SJCRH30 (cell line): ENCODE results near the gene MEDAG. TPM values are rescaled to one million over a fixed set of nuclear protein-coding genes. Genes with fewer than 3 reads are reported as not detected.
A peak's percentile ranks its signal among the peaks of the same experiment; 100 is the strongest.

Experiments used
- DNase-seq, 2 experiments: peaks; one replicate each; pipeline ENCODE4 v3.0.0-alpha.2; 2015 to 2020
- H3K27ac ChIP-seq: fragments of 250-450 bp; sonication (Bioruptor Pico); 2 replicates; pipeline ENCODE4 v1.5.1; 2020; ENCODE audit warnings: mild to moderate bottlenecking, moderate library complexity
- H3K27me3 ChIP-seq: fragments of 250-450 bp; sonication (Bioruptor Pico); 2 replicates; pipeline ENCODE4 v1.5.1; 2020; ENCODE audit warnings: mild to moderate bottlenecking, moderate library complexity
- H3K36me3 ChIP-seq: fragments of 250-450 bp; sonication (Bioruptor Pico); 2 replicates; pipeline ENCODE4 v1.5.1; 2020; ENCODE audit warnings: mild to moderate bottlenecking, moderate library complexity
- H3K4me1 ChIP-seq: fragments of 250-450 bp; sonication (Bioruptor Pico); 2 replicates; pipeline ENCODE4 v1.5.1; 2020; ENCODE audit warnings: mild to moderate bottlenecking, moderate library complexity
- H3K4me3 ChIP-seq: fragments of 250-450 bp; sonication (Bioruptor Pico); 2 replicates; pipeline ENCODE4 v1.5.1; 2020; ENCODE audit warnings: mild to moderate bottlenecking, moderate library complexity
- H3K9me3 ChIP-seq: fragments of 250-450 bp; sonication (Bioruptor Pico); replicated peaks from 2 replicates; pipeline ENCODE4 v1.5.1; 2020; ENCODE audit warnings: mild to moderate bottlenecking, moderate library complexity
- total RNA-seq: library from RNA; depleted of rRNA; stranded (reverse); fragments of >200 nt; shearing (Covaris generic); gene quantifications from 2 replicates; pipeline ENCODE4 v1.2.3, GENCODE V29; 2014; rRNA removed

Gene MEDAG
- total RNA-seq = 52.1 and 56.1 TPM in 2 replicates

DNA sequence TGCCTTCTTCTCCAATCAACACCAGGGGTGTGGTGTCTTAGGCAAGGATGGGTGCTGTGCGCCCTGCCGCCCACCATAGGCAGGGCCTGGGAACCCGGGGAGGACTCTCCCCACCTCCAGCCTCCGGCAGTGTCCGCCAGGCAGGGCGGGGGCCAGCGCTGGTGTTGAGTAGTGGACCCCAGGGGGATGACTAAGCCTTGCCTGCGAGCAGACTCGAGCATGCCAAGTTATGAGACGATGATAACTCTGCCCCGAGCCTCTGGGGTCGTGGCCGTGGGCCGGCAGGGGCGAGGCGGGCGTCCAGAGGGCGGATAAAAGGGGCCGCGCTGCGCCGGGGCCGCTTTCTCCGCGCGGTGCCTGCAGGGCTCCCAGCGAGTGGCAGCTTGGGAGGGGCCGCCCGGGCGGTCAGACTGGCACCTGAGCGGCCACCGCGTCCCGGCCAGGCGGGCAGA is at the start of gene MEDAG:
Gene MEDAG (plus strand): TSS at position 340 of the 452 bp plus-strand sequence. CDS start 245 bp downstream, outside the sequence.
- no peak for DNase-seq
- Histone ChIP-seq H3K27ac (no peak within 1 kb of the TSS; the same call in 1 of the 2 replicates), H3K4me3 (no peak within 1 kb of the TSS), H3K27me3 (no peaks in the 10 kb centered on the region), H3K9me3 (no peaks in the 10 kb centered on the region; the same call in 1 of the 2 replicates), H3K36me3 (peaks cover 17% of the 10 kb centered on the region), H3K4me1 (peaks cover 21% of the 10 kb centered on the region)

DNA sequence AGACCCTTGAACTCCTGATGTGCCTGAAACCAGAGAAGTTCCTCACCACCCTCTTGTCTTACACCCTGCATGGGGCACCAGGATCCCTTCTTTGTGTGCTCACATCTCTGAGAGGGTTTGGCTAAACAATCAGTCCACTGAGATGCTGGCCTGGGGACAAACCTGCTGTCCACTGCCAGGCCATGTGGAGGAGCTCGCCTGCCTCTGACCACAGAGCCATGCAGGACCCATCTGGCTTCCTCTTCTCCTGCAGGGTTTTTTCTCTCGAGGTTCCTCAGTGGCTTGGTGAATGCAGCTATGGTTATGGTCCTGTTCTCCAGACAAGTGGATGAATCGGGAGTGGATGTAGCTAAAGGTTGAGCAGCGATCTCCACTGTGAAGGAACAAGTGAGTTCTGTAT is 49.1 kb upstream of the MEDAG start:
- Histone ChIP-seq H3K27me3 (no peaks in the 10 kb centered on the region), H3K4me1 (peaks cover 34% of the 10 kb centered on the region), H3K9me3 (no peaks in the 10 kb centered on the region), H3K27ac (no peak overlapping the region), H3K36me3 (no peaks in the 10 kb centered on the region), H3K4me3 (no peak overlapping the region)
- no peak for DNase-seq

DNA sequence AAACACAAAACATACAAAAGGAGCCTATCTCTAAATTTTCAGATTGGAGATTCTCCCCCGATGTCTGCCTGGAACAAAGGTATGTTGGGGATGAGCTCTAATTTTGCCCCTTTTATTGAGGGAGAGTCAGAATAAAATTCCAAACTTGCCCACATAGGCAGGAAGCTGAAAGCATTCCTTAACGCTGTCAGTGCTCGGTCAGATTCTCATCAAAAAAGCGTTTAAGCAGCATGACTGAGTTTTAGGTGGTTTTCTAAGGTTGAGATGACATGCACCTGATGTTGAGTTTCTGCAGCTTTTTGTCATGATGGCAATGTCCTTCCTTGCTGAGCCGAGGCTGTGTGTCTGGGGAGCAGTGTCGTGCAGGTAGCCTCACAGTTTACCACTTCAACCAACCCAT is 48.4 kb upstream of the MEDAG start:
- no peak overlapping the region for H3K27ac ChIP-seq
- H3K36me3 ChIP-seq = no peaks in the 10 kb centered on the region
- H3K27me3 ChIP-seq = no peaks in the 10 kb centered on the region
- no peak overlapping the region for H3K4me3 ChIP-seq
- peaks cover 29% of the 10 kb centered on the region for H3K4me1 ChIP-seq
- DNase-seq = no peak
- no peaks in the 10 kb centered on the region for H3K9me3 ChIP-seq

DNA sequence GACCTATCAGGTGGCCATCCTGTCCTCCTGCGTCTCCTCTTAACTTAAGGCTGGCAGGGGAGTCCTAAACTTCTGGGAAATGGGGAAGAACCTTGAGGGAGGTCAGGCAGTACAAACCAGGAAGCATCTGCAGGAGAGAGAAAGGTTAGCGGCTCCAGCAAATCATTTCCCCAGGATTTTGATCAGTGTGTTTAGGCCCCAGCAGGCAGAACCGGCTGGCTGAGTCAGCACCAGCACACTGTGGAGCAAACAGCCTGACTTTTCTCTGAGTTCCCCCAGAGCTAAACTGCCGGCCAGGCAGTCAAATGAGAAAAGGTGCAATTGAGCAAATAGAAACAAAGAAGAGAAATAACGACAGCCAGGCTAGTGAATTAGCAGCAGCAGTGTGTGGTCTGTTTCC is 46.7 kb upstream of the MEDAG start:
- Histone ChIP-seq H3K27ac (no peak overlapping the region), H3K36me3 (peaks cover 5% of the 10 kb centered on the region), H3K9me3 (no peaks in the 10 kb centered on the region), H3K27me3 (no peaks in the 10 kb centered on the region), H3K4me1 (peaks cover 20% of the 10 kb centered on the region), H3K4me3 (no peak overlapping the region)
- DNase-seq = no peak

DNA sequence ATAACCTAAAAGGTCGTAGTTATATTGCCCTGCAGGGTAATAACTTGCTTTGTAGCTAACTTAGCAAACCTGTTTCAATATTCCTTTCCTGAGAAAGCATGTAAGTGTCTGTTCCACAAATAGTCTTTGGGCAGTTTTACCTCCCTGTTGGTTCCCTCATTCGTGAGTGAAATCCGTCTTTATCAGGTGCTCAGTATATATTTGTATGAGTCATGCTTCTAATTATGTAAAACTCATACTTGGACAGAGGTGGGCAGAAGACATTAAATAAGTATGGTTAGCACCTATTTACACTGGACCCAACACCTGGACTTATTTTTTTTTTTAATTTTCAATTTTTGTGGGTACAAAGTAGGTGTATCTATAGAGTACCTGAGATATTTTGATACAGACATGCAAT is 44.9 kb upstream of the MEDAG start:
- no peak overlapping the region for H3K27ac ChIP-seq
- no peak overlapping the region for H3K4me3 ChIP-seq
- H3K27me3 ChIP-seq = no peaks in the 10 kb centered on the region
- H3K9me3 ChIP-seq = no peaks in the 10 kb centered on the region
- no peak for DNase-seq
- H3K36me3 ChIP-seq = peaks cover 21% of the 10 kb centered on the region
- peaks cover 19% of the 10 kb centered on the region for H3K4me1 ChIP-seq

DNA sequence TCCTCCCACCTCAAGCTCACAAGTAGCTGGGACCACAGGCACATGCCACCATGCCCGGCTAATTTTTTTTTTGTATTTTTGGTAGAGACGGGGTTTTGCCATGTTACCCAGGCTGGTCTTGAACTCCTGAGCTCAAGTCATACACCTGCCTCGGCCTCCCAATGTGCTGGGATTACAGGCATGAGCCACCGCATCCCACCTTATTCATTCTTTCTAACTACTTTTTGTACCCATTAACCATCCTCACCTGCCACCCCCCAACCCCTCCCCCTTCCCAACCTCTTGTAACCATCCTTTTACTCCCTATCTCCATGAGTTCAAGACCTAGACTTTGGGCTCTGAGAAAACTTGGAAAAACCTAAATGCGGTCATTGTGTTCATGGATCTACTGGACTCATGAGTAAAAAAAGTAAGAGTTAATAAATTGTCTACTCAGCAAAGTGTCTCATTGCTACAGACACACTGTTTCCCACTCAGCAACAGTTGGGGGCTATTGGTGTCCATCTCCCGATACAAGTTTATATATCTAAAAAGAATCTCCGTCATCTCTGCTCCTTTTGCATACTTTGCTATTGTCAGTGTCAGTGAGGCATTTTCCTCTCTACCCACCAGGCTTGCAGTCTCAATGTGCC is 44.1 kb upstream of the MEDAG start:
- Histone ChIP-seq H3K4me1 (peaks cover 18% of the 10 kb centered on the region), H3K4me3 (peak overlapping the region; percentile 66), H3K27ac (peak overlapping the region; percentile 88)

DNA sequence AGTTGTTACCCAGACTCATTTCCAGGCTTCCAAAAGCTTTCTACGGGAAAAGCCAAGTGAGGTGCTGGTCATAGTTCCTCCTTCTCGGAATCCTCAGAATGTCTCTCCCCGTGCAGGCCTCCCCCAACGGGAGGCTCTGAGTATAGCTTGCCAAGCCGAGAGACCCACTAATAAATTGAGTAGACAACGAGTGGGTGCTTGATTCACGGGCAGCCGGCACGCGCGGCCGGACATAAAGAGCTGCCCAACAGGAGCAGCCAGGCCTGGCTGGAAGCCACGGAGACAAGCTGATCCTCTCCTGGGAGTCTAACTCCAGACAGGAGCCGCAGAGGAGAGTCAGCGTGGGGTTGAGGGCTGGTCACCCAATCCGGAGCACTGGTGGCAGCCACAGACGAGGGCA is 43.4 kb upstream of the MEDAG start:
- Histone ChIP-seq H3K4me3 (peak overlapping the region; percentile 66), H3K27me3 (no peaks in the 10 kb centered on the region), H3K27ac (peak overlapping the region; percentile 88), H3K4me1 (peaks cover 24% of the 10 kb centered on the region), H3K9me3 (no peaks in the 10 kb centered on the region), H3K36me3 (peaks cover 34% of the 10 kb centered on the region)
- DNase-seq = peak; percentile 94 to 95

More for the DNA sequence above, 44.1 kb upstream of the MEDAG start:
- Histone ChIP-seq H3K9me3 (no peaks in the 10 kb centered on the region), H3K36me3 (peaks cover 27% of the 10 kb centered on the region), H3K27me3 (no peaks in the 10 kb centered on the region)
- DNase-seq = no peak

DNA sequence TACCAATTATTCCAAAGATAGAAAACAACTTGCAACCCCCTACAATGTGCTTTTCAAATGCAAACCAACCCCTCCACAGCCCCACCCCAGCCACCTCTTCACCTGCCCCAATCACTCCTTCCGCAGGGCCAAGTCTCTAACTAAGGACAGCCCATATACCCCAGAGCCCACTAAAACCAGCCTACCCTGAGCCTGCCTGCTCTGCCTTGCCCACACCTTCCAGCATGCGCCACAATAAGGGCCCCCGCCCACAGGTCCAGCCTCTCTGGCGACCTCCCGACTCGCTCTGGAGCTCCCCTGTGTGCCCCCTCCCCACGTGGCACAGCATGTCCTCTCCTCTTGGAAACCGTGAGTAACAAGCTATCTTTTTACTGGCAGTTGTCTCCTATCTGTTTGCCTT is 42.8 kb upstream of the MEDAG start:
- H3K27me3 ChIP-seq = no peaks in the 10 kb centered on the region
- peaks cover 27% of the 10 kb centered on the region for H3K4me1 ChIP-seq
- no peaks in the 10 kb centered on the region for H3K9me3 ChIP-seq
- H3K27ac ChIP-seq = peak overlapping the region; percentile 88
- H3K4me3 ChIP-seq = peak overlapping the region; percentile 66
- DNase-seq = peak; percentile 98 to 99
- peaks cover 37% of the 10 kb centered on the region for H3K36me3 ChIP-seq

DNA sequence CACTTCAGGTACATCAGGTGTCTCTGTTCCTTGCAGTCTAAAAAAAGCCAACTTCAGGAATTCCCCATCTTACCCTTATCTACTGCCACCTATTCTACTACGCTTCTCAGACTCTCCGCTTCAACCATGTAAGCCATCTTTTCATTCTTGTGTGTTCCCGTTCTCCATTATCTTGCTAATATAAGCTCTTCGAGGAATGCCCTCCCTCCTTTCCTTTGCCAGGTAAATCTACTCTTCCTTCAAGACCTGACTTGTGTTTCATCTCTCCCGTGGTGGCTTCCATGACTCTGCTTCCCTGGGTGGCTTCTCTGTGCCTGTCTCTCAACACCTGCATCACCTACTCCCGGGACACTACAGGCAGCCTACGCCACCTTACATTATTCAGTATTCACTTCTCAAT is 42.3 kb upstream of the MEDAG start:
- Histone ChIP-seq H3K4me1 (peaks cover 33% of the 10 kb centered on the region), H3K27ac (peak overlapping the region; percentile 88), H3K27me3 (no peaks in the 10 kb centered on the region), H3K36me3 (peaks cover 37% of the 10 kb centered on the region), H3K9me3 (no peaks in the 10 kb centered on the region), H3K4me3 (peak overlapping the region; percentile 66)
- DNase-seq = no peak

DNA sequence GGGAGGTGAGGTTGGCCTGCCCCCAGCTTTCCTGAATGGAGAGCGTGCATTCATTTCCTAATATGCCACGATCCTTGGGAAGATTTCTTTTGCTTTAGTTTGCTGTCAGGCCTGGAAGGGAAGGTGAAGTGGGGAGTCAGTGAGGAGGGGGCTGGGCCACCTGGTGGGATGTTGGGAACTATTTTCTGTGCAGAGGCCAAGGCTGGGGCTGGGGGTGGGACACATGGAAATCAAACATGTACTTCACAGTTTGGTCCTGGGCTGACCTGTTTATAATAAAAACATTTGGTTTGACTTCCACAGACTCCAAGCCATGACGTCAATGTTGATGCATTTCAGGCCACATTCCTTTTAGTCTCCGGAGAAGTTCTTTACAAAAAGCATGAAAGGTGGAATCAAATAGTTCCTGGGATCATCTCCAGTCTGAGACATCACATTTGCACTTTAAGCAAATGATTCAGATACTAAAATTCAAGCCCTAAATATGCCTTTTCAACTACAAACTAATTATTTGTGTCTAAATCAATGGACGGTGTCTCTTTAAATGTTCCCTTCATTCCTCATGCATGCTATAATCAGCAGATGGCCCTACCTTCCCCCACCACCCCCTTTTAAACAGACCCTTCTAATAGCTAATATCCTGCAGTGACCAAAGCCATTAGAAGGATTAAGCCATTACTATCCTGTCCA is 41.5 kb upstream of the MEDAG start:
- peaks cover 37% of the 10 kb centered on the region for H3K36me3 ChIP-seq
- H3K9me3 ChIP-seq = no peaks in the 10 kb centered on the region
- H3K27ac ChIP-seq = peak overlapping the region; percentile 88
- peak; percentile 44 to 68 for DNase-seq
- H3K27me3 ChIP-seq = no peaks in the 10 kb centered on the region
- H3K4me3 ChIP-seq = peak overlapping the region; percentile 66
- peaks cover 41% of the 10 kb centered on the region for H3K4me1 ChIP-seq

DNA sequence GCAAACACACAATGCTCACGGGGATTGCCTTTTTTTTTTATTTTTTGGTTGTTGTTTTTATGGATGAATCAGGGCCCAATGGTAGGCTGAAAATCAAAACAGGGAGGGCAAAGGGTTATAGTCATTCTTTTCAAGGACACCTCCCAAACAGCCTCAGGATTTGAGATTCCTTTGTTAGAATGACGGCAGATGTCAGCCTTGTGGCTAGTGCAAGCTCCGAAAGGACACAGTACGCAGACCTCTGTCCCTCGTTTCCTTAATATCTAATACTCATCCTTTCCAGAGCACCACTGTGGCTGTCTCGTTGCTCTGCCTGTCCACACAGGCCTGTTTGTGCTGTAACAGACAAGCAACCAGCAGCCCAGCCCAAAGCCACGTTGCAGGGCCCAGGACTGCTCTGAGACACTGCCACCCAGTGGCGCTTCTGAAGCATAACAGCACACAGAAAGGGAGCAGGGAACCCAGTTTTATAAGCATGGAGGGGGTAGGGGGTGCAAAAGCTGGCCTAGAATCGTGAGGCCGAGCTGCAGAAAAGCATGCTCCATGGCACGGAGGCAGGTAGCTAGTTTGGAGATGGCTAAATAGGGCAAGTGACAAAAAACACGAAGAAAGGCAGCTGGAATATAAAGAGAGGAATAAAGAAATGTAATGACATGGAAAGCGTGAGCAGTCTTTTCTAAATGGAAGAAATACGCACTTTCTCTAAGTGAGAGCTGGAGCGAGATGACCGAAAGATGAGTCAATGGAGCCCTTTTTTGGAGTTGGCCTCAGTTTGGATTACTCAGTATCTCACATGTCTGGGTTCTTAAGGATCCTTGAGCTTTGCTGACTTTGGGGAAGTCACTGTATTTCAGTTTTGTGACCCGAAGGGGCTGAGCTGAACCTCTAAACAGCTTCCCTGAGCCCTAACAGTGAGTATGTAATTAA is 40.7 kb upstream of the MEDAG start:
- peak overlapping the region; percentile 66 for H3K4me3 ChIP-seq
- peaks cover 44% of the 10 kb centered on the region for H3K4me1 ChIP-seq
- no peaks in the 10 kb centered on the region for H3K27me3 ChIP-seq
- peak overlapping the region; percentile 88 for H3K27ac ChIP-seq
- DNase-seq = peak; percentile 91 to 97
- no peaks in the 10 kb centered on the region for H3K9me3 ChIP-seq
- H3K36me3 ChIP-seq = peaks cover 37% of the 10 kb centered on the region

DNA sequence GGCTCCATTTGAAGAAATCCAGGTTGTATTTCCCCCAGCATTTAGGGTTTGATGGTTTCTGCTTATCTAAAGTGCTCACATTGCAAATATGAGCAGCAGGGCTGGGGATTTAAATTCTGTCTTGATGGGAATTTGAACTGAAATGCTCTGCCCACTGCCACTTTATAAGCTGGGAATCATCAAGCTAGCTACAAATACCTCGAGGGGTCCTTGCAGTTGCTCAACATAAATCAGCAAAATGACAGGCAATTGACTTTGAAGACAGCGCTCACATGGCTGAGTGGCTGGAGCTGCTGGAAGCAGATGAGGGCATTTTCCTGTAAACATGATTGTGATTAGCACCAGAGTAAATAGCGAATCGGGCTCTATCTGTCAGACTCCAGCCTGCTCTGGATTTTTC is 39.4 kb upstream of the MEDAG start:
- peak overlapping the region; percentile 66 for H3K4me3 ChIP-seq
- no peaks in the 10 kb centered on the region for H3K9me3 ChIP-seq
- peak overlapping the region; percentile 88 for H3K27ac ChIP-seq
- H3K4me1 ChIP-seq = peaks cover 55% of the 10 kb centered on the region
- H3K36me3 ChIP-seq = peaks cover 40% of the 10 kb centered on the region
- no peaks in the 10 kb centered on the region for H3K27me3 ChIP-seq
- peak; percentile 85 to 96 for DNase-seq

DNA sequence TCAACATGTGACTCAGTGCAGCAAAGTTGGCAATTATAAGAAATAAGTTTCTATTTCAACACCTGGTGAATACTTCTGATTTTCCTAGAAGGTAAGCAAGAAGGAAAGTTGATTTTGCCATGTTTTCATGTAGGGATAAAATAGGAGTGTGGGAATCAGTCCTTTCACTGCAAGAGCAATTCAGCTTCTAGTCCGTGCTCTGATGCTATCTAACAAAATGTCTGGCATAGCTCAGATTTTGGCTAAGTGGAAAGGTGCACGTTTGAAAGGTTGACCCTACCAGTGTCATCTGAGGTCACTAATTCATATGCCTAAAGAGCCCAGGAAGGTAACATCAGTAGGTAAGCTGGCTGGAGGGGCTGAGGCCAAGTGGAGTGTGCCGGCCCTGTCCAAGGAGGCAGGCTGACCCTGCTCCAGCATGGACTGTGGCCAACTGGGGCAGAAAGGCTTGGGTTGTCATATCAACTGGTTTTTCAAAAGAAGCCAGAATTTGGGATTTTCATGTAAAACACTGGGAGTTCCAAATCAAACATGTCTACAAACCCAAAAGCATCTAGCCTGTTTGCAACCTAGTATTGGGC is 38.9 kb upstream of the MEDAG start:
- Histone ChIP-seq H3K27ac (peak overlapping the region; percentile 88), H3K4me1 (peaks cover 57% of the 10 kb centered on the region), H3K9me3 (no peaks in the 10 kb centered on the region), H3K27me3 (no peaks in the 10 kb centered on the region), H3K36me3 (peaks cover 45% of the 10 kb centered on the region), H3K4me3 (no peak overlapping the region)
- no peak for DNase-seq

DNA sequence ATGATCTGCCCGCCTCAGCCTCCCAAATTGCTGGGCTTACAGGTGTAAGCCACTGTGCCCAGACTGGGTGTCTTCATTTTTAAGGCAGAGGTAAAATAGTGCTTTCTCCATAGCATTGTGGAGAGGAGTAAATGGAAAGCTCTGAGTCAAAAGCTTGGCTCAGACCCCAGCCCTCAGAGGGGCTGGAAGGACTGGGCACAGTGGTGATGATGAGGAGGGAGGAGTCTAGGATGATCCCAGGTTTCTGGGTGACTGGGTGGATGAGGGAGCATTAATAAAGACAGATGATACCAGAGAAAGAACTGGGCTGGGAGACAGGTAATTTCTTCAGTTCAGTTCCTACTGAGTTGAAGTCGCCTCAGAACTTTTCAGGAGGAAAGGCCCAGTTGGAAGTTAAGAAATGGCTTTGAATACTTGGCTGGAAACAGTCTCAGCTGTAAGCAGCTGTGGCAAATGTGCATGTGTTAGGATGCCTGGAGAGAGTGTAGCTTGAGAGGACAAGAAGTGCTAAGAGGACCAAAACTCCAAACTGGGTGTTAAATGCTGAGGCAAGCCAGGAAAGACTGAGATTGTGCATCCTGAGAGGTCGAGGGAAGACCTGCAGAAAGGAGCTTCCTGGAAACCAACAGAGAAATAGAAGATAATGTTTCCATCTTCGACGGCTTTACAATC is 37.1 kb upstream of the MEDAG start:
- DNase-seq = peak in 1 of 2 experiments; percentile 46
- Histone ChIP-seq H3K36me3 (peaks cover 61% of the 10 kb centered on the region), H3K4me1 (peaks cover 69% of the 10 kb centered on the region), H3K9me3 (no peaks in the 10 kb centered on the region), H3K27ac (peak overlapping the region; percentile 70; the same call in 1 of the 2 replicates), H3K4me3 (no peak overlapping the region), H3K27me3 (no peaks in the 10 kb centered on the region)
